Measurements from ENCODE around the gene REXO2.

DNA sequence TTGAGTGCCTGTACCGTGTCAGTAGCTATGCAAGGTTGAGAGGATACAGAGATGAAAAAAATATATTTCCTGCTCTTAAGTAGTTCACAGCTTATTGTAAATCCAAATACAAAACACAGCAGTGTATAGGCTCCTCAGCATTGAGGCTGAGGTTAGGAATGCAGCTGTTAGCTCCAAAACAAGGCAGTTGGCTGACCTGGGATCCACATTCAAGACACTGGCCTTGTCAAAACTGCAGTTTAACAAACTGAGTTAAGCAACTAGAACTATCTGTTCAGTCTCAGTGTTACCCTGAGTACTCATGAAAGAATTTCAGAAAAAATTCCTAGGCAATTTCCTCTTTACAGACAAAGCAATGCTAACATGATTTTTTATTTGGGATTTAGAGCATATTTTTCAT, 42.8 kb downstream of the REXO2 start:
- TF ChIP-seq, protein P1, sequence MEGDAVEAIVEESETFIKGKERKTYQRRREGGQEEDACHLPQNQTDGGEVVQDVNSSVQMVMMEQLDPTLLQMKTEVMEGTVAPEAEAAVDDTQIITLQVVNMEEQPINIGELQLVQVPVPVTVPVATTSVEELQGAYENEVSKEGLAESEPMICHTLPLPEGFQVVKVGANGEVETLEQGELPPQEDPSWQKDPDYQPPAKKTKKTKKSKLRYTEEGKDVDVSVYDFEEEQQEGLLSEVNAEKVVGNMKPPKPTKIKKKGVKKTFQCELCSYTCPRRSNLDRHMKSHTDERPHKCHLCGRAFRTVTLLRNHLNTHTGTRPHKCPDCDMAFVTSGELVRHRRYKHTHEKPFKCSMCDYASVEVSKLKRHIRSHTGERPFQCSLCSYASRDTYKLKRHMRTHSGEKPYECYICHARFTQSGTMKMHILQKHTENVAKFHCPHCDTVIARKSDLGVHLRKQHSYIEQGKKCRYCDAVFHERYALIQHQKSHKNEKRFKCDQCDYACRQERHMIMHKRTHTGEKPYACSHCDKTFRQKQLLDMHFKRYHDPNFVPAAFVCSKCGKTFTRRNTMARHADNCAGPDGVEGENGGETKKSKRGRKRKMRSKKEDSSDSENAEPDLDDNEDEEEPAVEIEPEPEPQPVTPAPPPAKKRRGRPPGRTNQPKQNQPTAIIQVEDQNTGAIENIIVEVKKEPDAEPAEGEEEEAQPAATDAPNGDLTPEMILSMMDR (IDR thresholded peaks at IDR 0.05), result no peak
- no peak for TF ChIP-seq ZFX (IDR thresholded peaks at IDR 0.05; ENCODE audit: borderline replicate concordance)

Data from 22Rv1 (cell line).